Omental fat pad (tissue), 4 donors: ENCODE data around the gene ITGB3. TPM values are rescaled to one million over a fixed set of nuclear protein-coding genes. Genes with fewer than 3 reads are reported as not detected.
A peak's percentile ranks its signal among the peaks of the same experiment; 100 is the strongest.

Experiments used
- ATAC-seq: fragments of 150-250 bp; one replicate; pipeline ENCODE4 v1.9.1; 2016; ENCODE audit warnings: mild to moderate bottlenecking, moderate library complexity; ENCODE audit not compliant: low FRiP score
- DNase-seq: peaks from one replicate; pipeline ENCODE4 v3.0.0-alpha.2; 2019; ENCODE audit warnings: low spot score
- total RNA-seq, 4 donors: library from RNA; depleted of rRNA; stranded (reverse); fragments of >200 nt; gene quantifications; one replicate each; pipeline ENCODE4 v1.1.0, GENCODE V29; 2016
- TF ChIP-seq, protein P1 (sequence below), 3 donors: fragments of 450-650 bp; IDR thresholded peaks; one replicate each; pipeline ENCODE4 v1.5.1; 2016 to 2017; ENCODE audit warnings: antibody characterized with exemption in 3 of 3, mild to moderate bottlenecking in 3 of 3, moderate library complexity in 2 of 3

The ITGB3 gene
- total RNA-seq, 4 donors from 2014 or later: 12.1 to 72.9 (median 17.5) TPM

- peak; percentile 70 for DNase-seq
- TF ChIP-seq, protein P1, sequence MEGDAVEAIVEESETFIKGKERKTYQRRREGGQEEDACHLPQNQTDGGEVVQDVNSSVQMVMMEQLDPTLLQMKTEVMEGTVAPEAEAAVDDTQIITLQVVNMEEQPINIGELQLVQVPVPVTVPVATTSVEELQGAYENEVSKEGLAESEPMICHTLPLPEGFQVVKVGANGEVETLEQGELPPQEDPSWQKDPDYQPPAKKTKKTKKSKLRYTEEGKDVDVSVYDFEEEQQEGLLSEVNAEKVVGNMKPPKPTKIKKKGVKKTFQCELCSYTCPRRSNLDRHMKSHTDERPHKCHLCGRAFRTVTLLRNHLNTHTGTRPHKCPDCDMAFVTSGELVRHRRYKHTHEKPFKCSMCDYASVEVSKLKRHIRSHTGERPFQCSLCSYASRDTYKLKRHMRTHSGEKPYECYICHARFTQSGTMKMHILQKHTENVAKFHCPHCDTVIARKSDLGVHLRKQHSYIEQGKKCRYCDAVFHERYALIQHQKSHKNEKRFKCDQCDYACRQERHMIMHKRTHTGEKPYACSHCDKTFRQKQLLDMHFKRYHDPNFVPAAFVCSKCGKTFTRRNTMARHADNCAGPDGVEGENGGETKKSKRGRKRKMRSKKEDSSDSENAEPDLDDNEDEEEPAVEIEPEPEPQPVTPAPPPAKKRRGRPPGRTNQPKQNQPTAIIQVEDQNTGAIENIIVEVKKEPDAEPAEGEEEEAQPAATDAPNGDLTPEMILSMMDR (IDR thresholded peaks at IDR 0.05): no peak
- peak; percentile 98 for ATAC-seq
Measured at GRCh38 chr17:47323382-47324223, 70.0 kb downstream of the ITGB3 start, which contains the start of gene EFCAB13. EFCAB13 (plus strand) TSS chr17:47323955; CDS start chr17:47328354, 4,399 bp downstream.

GRCh38 chr17:47324224-47325020 lies 70.8 kb downstream of the ITGB3 start:
- peak; percentile 41 for DNase-seq

DNA sequence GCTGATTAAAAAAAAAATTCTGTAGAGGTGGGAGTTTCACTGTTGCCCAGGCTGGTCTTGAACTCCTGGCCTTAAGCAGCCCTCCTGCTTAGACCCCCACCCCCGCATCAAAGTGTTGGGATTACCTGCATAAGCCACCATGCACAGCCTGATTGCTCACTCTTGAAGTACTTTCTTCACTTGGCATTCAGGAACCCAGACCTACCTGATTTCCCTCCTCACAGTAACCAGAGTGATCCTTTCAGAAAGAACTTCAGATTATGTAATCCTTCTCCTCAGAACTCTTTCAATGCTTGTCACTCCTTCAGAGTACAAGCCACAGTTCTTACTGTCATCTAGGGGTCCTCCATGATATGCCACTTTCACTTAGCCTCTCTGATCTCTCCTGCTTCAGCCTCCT lies 71.5 kb downstream of the ITGB3 start:
- ATAC-seq (no peak), DNase-seq (no peak)
- TF ChIP-seq, protein P1 (IDR thresholded peaks at IDR 0.05): no peak

More at GRCh38 chr17:47324224-47325020, 70.8 kb downstream of the ITGB3 start:
- TF ChIP-seq, protein P1 (IDR thresholded peaks at IDR 0.05): no peak
- ATAC-seq: peak; percentile 71

DNA sequence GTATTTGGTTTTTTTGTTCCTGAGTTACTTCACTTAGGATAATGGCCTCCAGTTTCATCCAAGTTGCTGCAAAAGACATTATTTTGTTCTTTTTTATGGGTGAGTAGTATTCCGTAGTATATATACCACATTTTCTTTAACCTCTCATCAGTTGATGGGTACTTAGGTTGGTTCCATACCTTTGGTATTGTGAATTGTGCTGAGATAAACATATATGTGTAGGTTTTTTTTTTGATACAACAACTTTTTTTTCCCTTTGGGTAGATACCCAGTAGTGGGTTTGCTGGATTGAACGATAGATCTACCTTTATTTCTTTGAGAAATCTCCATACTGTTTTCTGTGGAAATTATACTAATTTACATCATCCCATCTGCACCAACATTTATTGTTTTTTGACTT lies 76.9 kb downstream of the ITGB3 start:
- TF ChIP-seq, protein P1 (IDR thresholded peaks at IDR 0.05): no peak
- DNase-seq: no peak
- ATAC-seq: no peak

- TF ChIP-seq, protein P1 (IDR thresholded peaks at IDR 0.05): no peak
- DNase-seq: no peak
Measured at GRCh38 chr17:47332287-47332686, 78.7 kb downstream of the ITGB3 start.

DNA sequence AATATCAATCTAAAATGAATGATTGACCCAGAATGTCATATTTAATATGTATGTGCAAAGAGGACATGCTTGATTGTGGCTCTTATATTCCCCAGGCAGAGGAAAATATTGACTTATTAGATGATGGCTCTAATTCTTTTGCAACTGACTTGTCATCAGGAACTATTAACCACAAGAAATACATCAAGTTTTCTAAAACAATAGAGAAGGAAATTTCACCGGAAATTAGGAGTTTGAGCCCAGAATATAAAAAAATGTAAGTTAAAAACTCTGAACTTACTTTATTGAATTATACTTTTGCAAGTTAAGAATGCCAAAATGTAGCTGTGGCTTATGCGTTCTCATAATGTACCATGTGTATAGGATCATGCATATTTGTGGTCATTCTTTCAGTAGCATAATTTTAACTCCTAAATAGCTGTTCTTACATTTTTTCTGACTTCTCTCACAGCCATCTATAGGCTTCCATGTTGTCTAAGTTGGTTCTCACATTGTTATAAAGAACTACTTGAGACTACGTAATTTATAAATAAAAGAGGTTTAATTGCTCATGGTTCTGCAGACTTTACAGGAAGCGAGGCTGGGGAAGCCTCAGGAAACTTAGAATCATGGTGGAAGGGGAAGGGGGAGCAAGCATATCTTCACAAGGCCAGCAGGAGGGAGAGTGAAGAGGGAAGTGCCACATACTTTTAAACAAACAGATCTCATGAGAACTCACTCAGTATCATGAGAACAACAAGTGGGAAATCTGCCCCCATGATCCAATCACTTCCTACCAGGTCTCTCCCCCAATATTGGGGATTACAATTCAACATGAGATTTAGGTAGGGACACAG lies 81.7 kb downstream of the ITGB3 start:
- TF ChIP-seq, protein P1 (IDR thresholded peaks at IDR 0.05): no peak
- no peak for DNase-seq
- no peak for ATAC-seq

More at GRCh38 chr17:47332287-47332686, 78.7 kb downstream of the ITGB3 start:
- ATAC-seq: no peak
